Right lobe of liver (tissue), 6 donors: ENCODE measurements around the gene SUSD5. TPM values are rescaled to one million over a fixed set of nuclear protein-coding genes. Genes with fewer than 3 reads are reported as not detected.
"Not testable (repeated sequence)": the region's sequence is repeated elsewhere in the genome, so short reads cannot be mapped to it uniquely, and the experiment has no call there.

Source experiments
- ATAC-seq, 4 donors: fragments of 200-7000 bp; cut with Tn5 transposase; one replicate each; pipeline ENCODE4 v1.9.1; 2020; ENCODE audit warnings: mild to moderate bottlenecking in 4 of 4, moderate library complexity in 4 of 4
- DNase-seq, 3 donors: peaks; one replicate each; pipeline ENCODE4 v3.0.0-alpha.2; 2020
- H3K27ac ChIP-seq, 3 donors: fragments of 200-600 bp; one replicate each; pipeline ENCODE4 v1.8.0; 2022
- H3K27me3 ChIP-seq, 2 donors: fragments of 200-600 bp; one replicate each; pipeline ENCODE4 v1.8.0; 2022
- H3K36me3 ChIP-seq, 4 donors: fragments of 200-600 bp; sonication (generic) in 1 of 4; one replicate each; pipeline versions ENCODE4 v1.5.1 to v1.8.0; 2017 to 2022; ENCODE audit warnings: control low read depth in 1 of 4
- H3K4me1 ChIP-seq, 4 donors: fragments of 200-600 bp; sonication (generic) in 1 of 4; one replicate each; pipeline versions ENCODE4 v1.5.1 to v1.8.0; 2017 to 2022; ENCODE audit warnings: control low read depth in 1 of 4
- H3K4me3 ChIP-seq, 3 donors: fragments of 200-600 bp; one replicate each; pipeline ENCODE4 v1.8.0; 2022
- H3K9me3 ChIP-seq, 4 donors: fragments of 200-600 bp; sonication (generic) in 1 of 4; one replicate each; pipeline versions ENCODE4 v1.5.1 to v1.8.0; 2017 to 2022; ENCODE audit warnings: control low read depth in 1 of 4
- POLR2A ChIP-seq: fragments of 450-650 bp; IDR thresholded peaks from one replicate; pipeline ENCODE4 v1.6.1; 2017; ENCODE audit warnings: antibody characterized with exemption, mild to moderate bottlenecking
- WGBS: methylation state at CpG from one replicate; pipeline ENCODE4 v1.1.6; 2018; ENCODE audit warnings: low coverage, low lambda C conversion rate; ENCODE audit not compliant: insufficient coverage; ENCODE audit errors: missing lambda C conversion rate; 5-methylcytosine and 5-hydroxymethylcytosine counted together
- intact Hi-C, 2 donors: fragments of 100-400 bp; cut with DNase I; formaldehyde crosslinking; loops; one replicate each; pipeline versions ENCODE4 v1.11.2 to v1.14.1; 2022
- total RNA-seq, 6 experiments: library from RNA; depleted of rRNA in 2 of 6; stranded (reverse); fragments of >200 nt in 2 of 6; fragmentation: NEBNext Ultra II Directional in 3 of 6; extraction: Animal tissue kit (Norgen Biotek cat#: 25700) in 3 of 6; gene quantifications; one replicate each; pipeline versions ENCODE4 v1.1.0 to v1.2.4, GENCODE V29; 2016 to 2023
- TF ChIP-seq, protein P1 (sequence below), 4 donors: fragments of 200-600 bp in 3 of 4; fragments of 450-650 bp in 1 of 4; IDR thresholded peaks; one replicate each; pipeline versions ENCODE4 v1.5.1 to v1.8.0; 2016 to 2022; ENCODE audit warnings: antibody characterized with exemption in 4 of 4, mild to moderate bottlenecking in 2 of 4
- donor health status: DM: no; HTN: yes; CAD: no.
- donor health status: DM: no; HTN: no; CAD: no.
- donor health status: DM: no; HTN: no; CAD: no.
- donor health status: DM: no; HTN: yes; CAD: no.
- donor health status: DM: no; HTN: yes; CAD: no.

The SUSD5 gene
- total RNA-seq, 6 experiments from 2014 or later = 0.05 to 0.20 (median 0.16) TPM; not detected in 2

DNA sequence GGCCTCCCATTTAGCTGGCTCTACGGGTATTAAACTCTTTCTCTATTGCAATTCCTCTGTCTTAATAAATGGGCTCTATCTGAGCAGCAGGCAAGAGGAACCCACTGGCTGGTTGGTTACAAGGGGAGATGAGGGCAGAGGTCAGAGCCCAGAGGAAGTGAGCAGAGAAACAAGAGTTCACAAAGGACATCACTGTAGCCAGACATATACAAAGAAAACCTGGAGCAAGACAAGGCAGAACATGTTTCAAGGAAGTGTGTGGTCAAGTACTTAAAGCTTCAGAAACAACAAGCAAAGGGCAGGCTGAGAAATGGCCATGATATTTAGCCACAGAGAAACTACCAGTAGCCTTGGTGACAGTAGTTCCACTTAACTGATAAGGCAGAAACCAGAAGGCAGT, 24.3 kb downstream of the SUSD5 start:
- H3K4me3 ChIP-seq = no peak overlapping the region
- no peaks in the 10 kb centered on the region for H3K4me1 ChIP-seq
- H3K9me3 ChIP-seq = no peaks in the 10 kb centered on the region
- no peak overlapping the region for H3K27ac ChIP-seq
- DNase-seq (no peak), ATAC-seq (no peak)
- 53% methylated on average over 1 of the region's 1 CpG for WGBS
- TF ChIP-seq, protein P1, sequence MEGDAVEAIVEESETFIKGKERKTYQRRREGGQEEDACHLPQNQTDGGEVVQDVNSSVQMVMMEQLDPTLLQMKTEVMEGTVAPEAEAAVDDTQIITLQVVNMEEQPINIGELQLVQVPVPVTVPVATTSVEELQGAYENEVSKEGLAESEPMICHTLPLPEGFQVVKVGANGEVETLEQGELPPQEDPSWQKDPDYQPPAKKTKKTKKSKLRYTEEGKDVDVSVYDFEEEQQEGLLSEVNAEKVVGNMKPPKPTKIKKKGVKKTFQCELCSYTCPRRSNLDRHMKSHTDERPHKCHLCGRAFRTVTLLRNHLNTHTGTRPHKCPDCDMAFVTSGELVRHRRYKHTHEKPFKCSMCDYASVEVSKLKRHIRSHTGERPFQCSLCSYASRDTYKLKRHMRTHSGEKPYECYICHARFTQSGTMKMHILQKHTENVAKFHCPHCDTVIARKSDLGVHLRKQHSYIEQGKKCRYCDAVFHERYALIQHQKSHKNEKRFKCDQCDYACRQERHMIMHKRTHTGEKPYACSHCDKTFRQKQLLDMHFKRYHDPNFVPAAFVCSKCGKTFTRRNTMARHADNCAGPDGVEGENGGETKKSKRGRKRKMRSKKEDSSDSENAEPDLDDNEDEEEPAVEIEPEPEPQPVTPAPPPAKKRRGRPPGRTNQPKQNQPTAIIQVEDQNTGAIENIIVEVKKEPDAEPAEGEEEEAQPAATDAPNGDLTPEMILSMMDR (IDR thresholded peaks at IDR 0.05) = no peak
- no peak for TF ChIP-seq POLR2A
- intact Hi-C loops = no loop called here
- H3K27me3 ChIP-seq = no peaks in the 10 kb centered on the region
- no peaks in the 10 kb centered on the region for H3K36me3 ChIP-seq

DNA sequence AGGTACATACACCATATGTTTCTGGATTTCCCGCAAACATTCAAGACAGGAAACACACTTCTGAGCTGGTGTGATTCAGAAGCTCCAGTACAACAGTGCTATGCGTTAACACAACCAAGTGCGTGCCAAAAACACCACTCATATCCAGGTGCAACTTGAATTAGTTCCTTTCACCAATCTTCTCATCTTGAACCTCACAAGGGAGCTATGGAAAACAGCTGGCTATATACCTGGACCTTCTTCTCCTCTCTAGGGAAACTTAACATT, 31.3 kb downstream of the SUSD5 start:
- no peak for ATAC-seq
- Histone ChIP-seq H3K4me1 (no peaks in the 10 kb centered on the region), H3K4me3 (no peak overlapping the region), H3K27me3 (no peaks in the 10 kb centered on the region), H3K27ac (no peak overlapping the region), H3K9me3 (no peaks in the 10 kb centered on the region), H3K36me3 (no peaks in the 10 kb centered on the region)
- no peak for TF ChIP-seq POLR2A
- WGBS = 94% methylated on average over 3 of the region's 3 CpGs
- intact Hi-C loops = no loop called here
- DNase-seq = no peak

DNA sequence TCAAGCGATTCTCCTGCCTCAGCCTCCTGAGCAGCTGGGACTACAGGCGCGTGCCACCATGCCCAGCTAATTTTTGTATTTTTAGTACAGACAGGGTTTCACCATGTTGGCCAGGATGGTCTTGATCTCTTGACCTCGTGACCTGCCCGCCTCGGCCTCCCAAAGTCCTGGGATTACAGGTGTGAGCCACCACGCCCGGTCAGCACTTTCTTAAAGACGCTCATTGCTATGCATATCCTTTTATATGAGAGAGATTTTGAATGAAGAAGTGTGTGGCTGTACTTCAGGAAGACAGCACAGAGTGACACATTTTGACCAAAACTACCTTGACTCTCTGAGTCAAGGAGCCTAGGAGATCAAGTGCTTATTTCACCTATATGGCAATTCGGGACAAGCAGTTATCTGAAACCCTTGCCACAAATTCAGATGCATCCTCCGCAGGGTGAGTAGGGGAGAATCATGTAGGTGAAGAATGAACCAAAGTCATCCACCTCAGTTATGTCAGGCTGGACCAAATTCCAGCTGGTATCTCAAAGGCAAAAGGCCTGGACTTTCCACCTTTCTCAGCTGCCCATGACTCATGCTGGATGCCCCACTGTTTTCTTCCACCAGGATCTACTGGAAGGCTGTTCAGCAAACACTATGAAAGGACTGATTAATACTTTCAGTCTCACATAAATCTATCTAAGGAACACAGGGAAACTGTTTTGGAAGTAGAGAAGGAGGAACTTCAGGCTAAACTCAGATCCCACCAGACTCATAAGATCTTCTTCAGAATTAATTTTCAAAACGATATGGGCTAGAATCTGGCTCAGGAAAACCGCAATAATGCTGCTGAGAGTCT, 31.9 kb downstream of the SUSD5 start:
- no peak for TF ChIP-seq POLR2A
- TF ChIP-seq, protein P1 (IDR thresholded peaks at IDR 0.05) = no peak
- no peak overlapping the region for H3K4me3 ChIP-seq
- H3K27me3 ChIP-seq = no peaks in the 10 kb centered on the region
- ATAC-seq = peak in 1 of 4 donors; percentile 84
- intact Hi-C loops = no loop called here
- H3K36me3 ChIP-seq = no peaks in the 10 kb centered on the region
- no peaks in the 10 kb centered on the region for H3K9me3 ChIP-seq
- no peaks in the 10 kb centered on the region for H3K4me1 ChIP-seq
- H3K27ac ChIP-seq = no peak overlapping the region
- 93% methylated on average over 13 of the region's 13 CpGs for WGBS
- peak in 1 of 3 donors; percentile 22 for DNase-seq

DNA sequence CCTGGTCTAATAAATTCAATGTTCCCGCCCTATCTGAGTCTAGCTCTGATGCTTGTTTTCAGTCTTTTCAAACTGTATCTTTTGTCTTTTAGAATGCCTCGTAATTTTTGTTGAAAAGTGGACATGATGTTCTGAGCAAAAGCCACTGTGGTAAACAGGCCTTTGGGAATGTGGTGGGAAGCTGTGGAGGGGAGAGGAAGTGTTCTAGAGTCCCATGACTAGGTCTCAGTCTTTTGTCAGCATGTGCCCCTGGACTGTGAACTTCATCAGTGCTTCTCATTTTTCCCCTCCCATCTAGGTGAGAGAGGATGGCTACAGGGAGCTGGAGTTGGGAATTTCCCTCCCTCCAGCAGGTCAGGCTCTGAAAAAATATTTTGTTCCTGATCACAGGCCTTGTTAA, 33.7 kb downstream of the SUSD5 start:
- no peaks in the 10 kb centered on the region for H3K9me3 ChIP-seq
- no peaks in the 10 kb centered on the region for H3K27me3 ChIP-seq
- no peaks in the 10 kb centered on the region for H3K36me3 ChIP-seq
- ATAC-seq (peak in 1 of 4 donors; percentile 53), DNase-seq (no peak)
- no peaks in the 10 kb centered on the region for H3K4me1 ChIP-seq
- TF ChIP-seq, protein P1 (IDR thresholded peaks at IDR 0.05) = no peak
- no peak for TF ChIP-seq POLR2A
- H3K4me3 ChIP-seq = no peak overlapping the region
- WGBS = 67% methylated on average over 2 of the region's 2 CpGs
- intact Hi-C loops = no loop called here
- H3K27ac ChIP-seq = no peak overlapping the region

DNA sequence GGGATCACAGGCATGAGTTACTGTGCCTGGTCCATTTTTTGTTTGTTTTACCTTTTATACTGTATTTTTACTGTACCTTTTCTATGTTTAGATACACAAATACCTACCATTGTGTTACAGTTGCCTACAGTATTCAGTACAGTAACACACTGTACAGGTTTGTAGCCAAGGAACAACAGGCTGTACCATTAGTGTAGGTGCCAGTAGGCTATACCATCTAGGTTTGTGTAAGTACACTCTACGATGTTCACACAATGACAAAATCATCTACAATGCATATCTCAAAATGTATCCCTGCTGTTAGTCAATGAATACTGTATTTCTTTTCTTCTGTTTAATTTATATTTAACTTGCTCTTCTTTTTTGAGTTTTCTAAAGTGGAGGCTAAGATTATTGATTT, 37.0 kb downstream of the SUSD5 start:
- intact Hi-C loops, ATAC-seq, H3K36me3 ChIP-seq, H3K4me1 ChIP-seq, H3K27me3 ChIP-seq, DNase-seq, H3K4me3 ChIP-seq, H3K27ac ChIP-seq, H3K9me3 ChIP-seq: not testable (repeated sequence)
- WGBS = 100% methylated on average over 1 of the region's 1 CpG
